HepG2 (cell line): ENCODE measurements around the gene CEP43. TPM values are rescaled to one million over a fixed set of nuclear protein-coding genes. Genes with fewer than 3 reads are reported as not detected.

ENCODE experiments used
- ATAD3A ChIP-seq: sonication (generic); formaldehyde crosslinking; IDR thresholded peaks from 2 replicates; pipeline ENCODE4 v1.4.0; 2020; ENCODE audit warnings: missing genetic modification reagents
- CENPX ChIP-seq: sonication (generic); formaldehyde crosslinking; IDR thresholded peaks from 2 replicates; pipeline ENCODE4 v1.9.0; 2021; ENCODE audit warnings: mild to moderate bottlenecking, missing genetic modification reagents, moderate library complexity
- ELF4 ChIP-seq: sonication (generic); formaldehyde crosslinking; IDR thresholded peaks from 2 replicates; pipeline ENCODE4 v1.5.0; 2020; ENCODE audit warnings: missing genetic modification reagents, mild to moderate bottlenecking, moderate library complexity, borderline replicate concordance
- HNRNPH1 ChIP-seq: fragments of 200-400 bp; formaldehyde crosslinking; optimal IDR thresholded peaks from 2 replicates; pipeline ENCODE3; 2017; ENCODE audit warnings: mild to moderate bottlenecking, low read depth, low read length
- MAFG ChIP-seq: sonication (generic); formaldehyde crosslinking; IDR thresholded peaks from 2 replicates; pipeline ENCODE4 v1.5.1; 2020; ENCODE audit warnings: mild to moderate bottlenecking, missing genetic modification reagents
- SYNCRIP ChIP-seq: fragments of 200-400 bp; formaldehyde crosslinking; IDR thresholded peaks from 2 replicates; pipeline ENCODE4 v1.6.1; 2018; ENCODE audit warnings: mild to moderate bottlenecking, low read depth, low read length; ENCODE audit not compliant: insufficient read depth
- TBX3 ChIP-seq: fragments of 450-650 bp; IDR thresholded peaks from 2 replicates; pipeline ENCODE4 v1.6.1; 2017; ENCODE audit warnings: antibody characterized with exemption, mild to moderate bottlenecking, inconsistent platforms, borderline replicate concordance
- ZFP36L1 ChIP-seq: sonication (generic); formaldehyde crosslinking; IDR thresholded peaks from 2 replicates; pipeline ENCODE4 v1.8.0; 2022; ENCODE audit warnings: mild to moderate bottlenecking, missing genetic modification reagents, moderate library complexity
- ZNF264 ChIP-seq: sonication (generic); formaldehyde crosslinking; IDR thresholded peaks from 2 replicates; pipeline ENCODE4 v1.4.0; 2020; ENCODE audit warnings: missing genetic modification reagents
- ZNF512B ChIP-seq: sonication (generic); formaldehyde crosslinking; IDR thresholded peaks from 2 replicates; pipeline ENCODE4 v1.5.1; 2020; ENCODE audit warnings: missing genetic modification reagents, mild to moderate bottlenecking, borderline replicate concordance
- ZNF687 ChIP-seq: sonication (generic); formaldehyde crosslinking; IDR thresholded peaks from 2 replicates; pipeline ENCODE4 v1.5.1; 2020; ENCODE audit warnings: mild to moderate bottlenecking, missing genetic modification reagents, moderate library complexity
- ZSCAN5A ChIP-seq: sonication (generic); formaldehyde crosslinking; IDR thresholded peaks from 2 replicates; pipeline ENCODE4 v1.8.0; 2022; ENCODE audit warnings: mild to moderate bottlenecking, missing genetic modification reagents, borderline replicate concordance
- polyA plus RNA-seq, 8 experiments: library from polyadenylated mRNA; depleted of rRNA in 3 of 8; stranded (reverse) in 7 of 8; unstranded in 1 of 8; fragments of >200 nt; fragmentation: Illumina TruSeq in 4 of 8; extraction: Trizol in 4 of 8; gene quantifications; 2 replicates each; pipeline versions ENCODE4 v1.2.1 to v1.2.3, GENCODE V29; 2011 to 2016; ENCODE audit warnings: low read depth in 4 of 8, missing spikeins in 1 of 8, mixed read lengths in 1 of 8; ENCODE audit not compliant: insufficient read depth in 1 of 8
- total RNA-seq, 5 experiments: library from RNA; depleted of rRNA; stranded (reverse); fragments of >200 nt; fragmentation: Illumina TruSeq; extraction: Trizol; gene quantifications; 2 replicates each; pipeline ENCODE4 v1.2.3, GENCODE V29; 2016; ENCODE audit warnings: low read depth in 1 of 5
- TF ChIP-seq, protein P1 (sequence below): IDR thresholded peaks from 2 replicates; pipeline ENCODE4 v1.6.1; 2012; ENCODE audit warnings: inconsistent platforms
- TF ChIP-seq, protein P2 (sequence below): sonication (generic); formaldehyde crosslinking; IDR thresholded peaks from 2 replicates; pipeline ENCODE4 v1.4.0; 2020; ENCODE audit warnings: mild to moderate bottlenecking, missing genetic modification reagents, borderline replicate concordance
- TF ChIP-seq, protein P3 (sequence below), 2 experiments: fragments of 450-650 bp in 1 of 2; sonication (generic) in 1 of 2; formaldehyde crosslinking; IDR thresholded peaks; 2 replicates each; pipeline versions ENCODE4 v1.5.0 to v1.8.0; 2020 to 2022; ENCODE audit warnings: mild to moderate bottlenecking in 1 of 2, missing genetic modification reagents in 1 of 2

Gene CEP43
- total and polyA plus RNA-seq, 2 of the 13 experiments (the other 11 are each of a cell fraction or from before 2014, with no cell fraction given), result 29.3 to 73.9 TPM

GRCh38 chr6:166999884-167000253, 672 bp downstream of the CEP43 start (continued):
- TF ChIP-seq, protein P1, sequence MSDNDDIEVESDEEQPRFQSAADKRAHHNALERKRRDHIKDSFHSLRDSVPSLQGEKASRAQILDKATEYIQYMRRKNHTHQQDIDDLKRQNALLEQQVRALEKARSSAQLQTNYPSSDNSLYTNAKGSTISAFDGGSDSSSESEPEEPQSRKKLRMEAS, result peak; percentile 59; the same call in 1 of the 2 replicates
- peak; percentile 68 for TF ChIP-seq ZNF264 (CRISPR knock-in tag)
- TF ChIP-seq ELF4 (CRISPR knock-in tag), result no peak
- no peak for TF ChIP-seq TBX3
- no peak for TF ChIP-seq MAFG (CRISPR knock-in tag)
- TF ChIP-seq ZNF512B (CRISPR knock-in tag), result no peak
- TF ChIP-seq HNRNPH1, result no peak
- TF ChIP-seq ATAD3A, result no peak
- TF ChIP-seq ZFP36L1, result no peak
- TF ChIP-seq CENPX (CRISPR knock-in tag), result no peak
- TF ChIP-seq, protein P2, sequence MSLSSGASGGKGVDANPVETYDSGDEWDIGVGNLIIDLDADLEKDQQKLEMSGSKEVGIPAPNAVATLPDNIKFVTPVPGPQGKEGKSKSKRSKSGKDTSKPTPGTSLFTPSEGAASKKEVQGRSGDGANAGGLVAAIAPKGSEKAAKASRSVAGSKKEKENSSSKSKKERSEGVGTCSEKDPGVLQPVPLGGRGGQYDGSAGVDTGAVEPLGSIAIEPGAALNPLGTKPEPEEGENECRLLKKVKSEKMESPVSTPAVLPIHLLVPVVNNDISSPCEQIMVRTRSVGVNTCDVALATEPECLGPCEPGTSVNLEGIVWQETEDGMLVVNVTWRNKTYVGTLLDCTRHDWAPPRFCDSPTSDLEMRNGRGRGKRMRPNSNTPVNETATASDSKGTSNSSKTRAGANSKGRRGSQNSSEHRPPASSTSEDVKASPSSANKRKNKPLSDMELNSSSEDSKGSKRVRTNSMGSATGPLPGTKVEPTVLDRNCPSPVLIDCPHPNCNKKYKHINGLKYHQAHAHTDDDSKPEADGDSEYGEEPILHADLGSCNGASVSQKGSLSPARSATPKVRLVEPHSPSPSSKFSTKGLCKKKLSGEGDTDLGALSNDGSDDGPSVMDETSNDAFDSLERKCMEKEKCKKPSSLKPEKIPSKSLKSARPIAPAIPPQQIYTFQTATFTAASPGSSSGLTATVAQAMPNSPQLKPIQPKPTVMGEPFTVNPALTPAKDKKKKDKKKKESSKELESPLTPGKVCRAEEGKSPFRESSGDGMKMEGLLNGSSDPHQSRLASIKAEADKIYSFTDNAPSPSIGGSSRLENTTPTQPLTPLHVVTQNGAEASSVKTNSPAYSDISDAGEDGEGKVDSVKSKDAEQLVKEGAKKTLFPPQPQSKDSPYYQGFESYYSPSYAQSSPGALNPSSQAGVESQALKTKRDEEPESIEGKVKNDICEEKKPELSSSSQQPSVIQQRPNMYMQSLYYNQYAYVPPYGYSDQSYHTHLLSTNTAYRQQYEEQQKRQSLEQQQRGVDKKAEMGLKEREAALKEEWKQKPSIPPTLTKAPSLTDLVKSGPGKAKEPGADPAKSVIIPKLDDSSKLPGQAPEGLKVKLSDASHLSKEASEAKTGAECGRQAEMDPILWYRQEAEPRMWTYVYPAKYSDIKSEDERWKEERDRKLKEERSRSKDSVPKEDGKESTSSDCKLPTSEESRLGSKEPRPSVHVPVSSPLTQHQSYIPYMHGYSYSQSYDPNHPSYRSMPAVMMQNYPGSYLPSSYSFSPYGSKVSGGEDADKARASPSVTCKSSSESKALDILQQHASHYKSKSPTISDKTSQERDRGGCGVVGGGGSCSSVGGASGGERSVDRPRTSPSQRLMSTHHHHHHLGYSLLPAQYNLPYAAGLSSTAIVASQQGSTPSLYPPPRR, result no peak
- TF ChIP-seq ZNF687 (CRISPR knock-in tag), result no peak
- TF ChIP-seq ZSCAN5A (CRISPR knock-in tag), result peak; percentile 0; the same call in 1 of the 2 replicates
- no peak for TF ChIP-seq SYNCRIP
- TF ChIP-seq, protein P3, sequence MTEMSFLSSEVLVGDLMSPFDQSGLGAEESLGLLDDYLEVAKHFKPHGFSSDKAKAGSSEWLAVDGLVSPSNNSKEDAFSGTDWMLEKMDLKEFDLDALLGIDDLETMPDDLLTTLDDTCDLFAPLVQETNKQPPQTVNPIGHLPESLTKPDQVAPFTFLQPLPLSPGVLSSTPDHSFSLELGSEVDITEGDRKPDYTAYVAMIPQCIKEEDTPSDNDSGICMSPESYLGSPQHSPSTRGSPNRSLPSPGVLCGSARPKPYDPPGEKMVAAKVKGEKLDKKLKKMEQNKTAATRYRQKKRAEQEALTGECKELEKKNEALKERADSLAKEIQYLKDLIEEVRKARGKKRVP (CRISPR knock-in tag; IDR thresholded peaks at IDR 0.05), result no peak
